Psoas muscle (tissue), 8 donors: ENCODE results near the gene BMPER. TPM values are rescaled to one million over a fixed set of nuclear protein-coding genes. Genes with fewer than 3 reads are reported as not detected.

Experiments used
- ATAC-seq, 4 donors: fragments of 200-7000 bp; cut with Tn5 transposase; one replicate each; pipeline ENCODE4 v1.9.1; 2020; ENCODE audit warnings: moderate library complexity in 3 of 4, mild to moderate bottlenecking in 2 of 4
- DNase-seq, 2 donors: peaks; one replicate each; pipeline ENCODE4 v3.0.0-alpha.2; 2020
- H3K27ac ChIP-seq: fragments of 200-600 bp; one replicate; pipeline ENCODE4 v1.8.0; 2022
- H3K27me3 ChIP-seq, 3 donors: fragments of 200-600 bp in 1 of 3; one replicate each; pipeline versions ENCODE4 v1.6.1 to v1.8.0; 2013 to 2022; ENCODE audit warnings: low read length in 2 of 3, mild to moderate bottlenecking in 2 of 3, moderate library complexity in 1 of 3; ENCODE audit not compliant: insufficient read depth in 3 of 3
- H3K36me3 ChIP-seq, 2 donors: fragments of 200-600 bp in 1 of 2; one replicate each; pipeline versions ENCODE4 v1.6.1 to v1.8.0; 2013 to 2022; ENCODE audit warnings: low read depth in 1 of 2, mild to moderate bottlenecking in 1 of 2, moderate library complexity in 1 of 2; ENCODE audit not compliant: insufficient read depth in 1 of 2
- H3K4me1 ChIP-seq: fragments of 200-600 bp; one replicate; pipeline ENCODE4 v1.8.0; 2022
- H3K4me3 ChIP-seq: fragments of 200-600 bp; one replicate; pipeline ENCODE4 v1.8.0; 2022; ENCODE audit warnings: mild to moderate bottlenecking
- H3K9me3 ChIP-seq: fragments of 200-600 bp; one replicate; pipeline ENCODE4 v1.8.0; 2022
- CTCF ChIP-seq: fragments of 200-600 bp; IDR thresholded peaks from one replicate; pipeline ENCODE4 v1.8.0; 2022; ENCODE audit warnings: antibody characterized with exemption
- WGBS, 3 donors: extraction: QIAGEN DNeasy Blood & Tissue Kit; methylation state at CpG; one replicate each; pipeline versions ENCODE4 v1.1.6 to v1.1.7; 2013; 5-methylcytosine and 5-hydroxymethylcytosine counted together
- intact Hi-C, 2 donors: fragments of 100-400 bp; cut with DNase I; formaldehyde crosslinking; loops; one replicate each; pipeline versions ENCODE4 v1.11.0 to v1.14.2; 2022
- polyA plus RNA-seq, 3 donors: library from polyadenylated mRNA; stranded (reverse); fragments of 200-250 nt; gene quantifications; one replicate each; pipeline ENCODE4 v1.2.3, GENCODE V29; 2013
- total RNA-seq, 4 donors: library from RNA; stranded (reverse); fragmentation: NEBNext Ultra II Directional in 2 of 4; extraction: Animal tissue kit (Norgen Biotek cat#: 25700) in 2 of 4; gene quantifications; one replicate each; pipeline versions ENCODE4 v1.2.1 to v1.2.4, GENCODE V29; 2021 to 2023
- donor health status: healthy with polysubstance abuse.
- donor health status: DM: no; HTN: no; CAD: no; lungs with moderate emphysema.
- donor health status: Bipolar disorder and iron deficiency.
- donor health status: healthy.
- donor health status: DM: yes; HTN: yes; CAD: no.
- donor health status: DM: no; HTN: no; CAD: no.
- donor health status: DM: no; HTN: no; CAD: no.
- donor health status: DM: yes; HTN: yes; CAD: no.

BMPER gene
- total and polyA plus RNA-seq, 7 donors = 1.0 to 7.6 (median 2.4) TPM

DNA sequence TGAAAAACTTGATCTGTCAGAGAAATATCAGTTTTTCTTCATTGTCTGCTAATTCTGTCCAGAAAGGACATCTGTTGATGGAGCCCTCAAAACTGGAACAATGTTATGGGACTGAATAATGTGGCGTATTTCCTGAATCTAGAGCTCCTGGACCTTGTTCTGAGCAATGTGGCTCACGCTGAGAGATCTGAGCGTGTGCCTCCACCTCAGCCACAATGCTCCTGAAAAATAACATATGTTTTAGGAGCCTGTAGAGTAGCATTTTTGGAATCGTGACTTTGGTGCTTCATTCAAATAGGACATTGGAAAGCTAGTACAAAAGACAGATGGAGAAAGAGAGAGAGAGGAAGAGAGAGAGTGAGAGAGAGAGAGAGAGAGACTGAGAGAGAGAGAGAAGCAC, 110.3 kb downstream of the BMPER start:
- Histone ChIP-seq H3K4me1 (no peaks in the 10 kb centered on the region), H3K4me3 (no peak overlapping the region), H3K36me3 (no peaks in the 10 kb centered on the region), H3K27ac (no peak overlapping the region), H3K9me3 (no peaks in the 10 kb centered on the region), H3K27me3 (no peaks in the 10 kb centered on the region)
- no peak for DNase-seq
- intact Hi-C loops = no loop called here
- TF ChIP-seq CTCF = no peak
- no peak for ATAC-seq
- 41 to 66% (median 42%) methylated on average over 4 of the region's 4 CpGs for WGBS, 3 donors

- Histone ChIP-seq H3K36me3 (no peaks in the 10 kb centered on the region), H3K4me3 (no peak overlapping the region), H3K27me3 (no peaks in the 10 kb centered on the region), H3K4me1 (no peaks in the 10 kb centered on the region), H3K27ac (no peak overlapping the region), H3K9me3 (no peaks in the 10 kb centered on the region)
- DNase-seq (no peak), ATAC-seq (no peak)
- intact Hi-C loops = no loop called here
- 82 to 91% (median 84%) methylated on average over 3 of the region's 3 CpGs for WGBS, 3 donors
- no peak for TF ChIP-seq CTCF
Measured at GRCh38 chr7:34016876-34017275, 111.5 kb downstream of the BMPER start.

DNA sequence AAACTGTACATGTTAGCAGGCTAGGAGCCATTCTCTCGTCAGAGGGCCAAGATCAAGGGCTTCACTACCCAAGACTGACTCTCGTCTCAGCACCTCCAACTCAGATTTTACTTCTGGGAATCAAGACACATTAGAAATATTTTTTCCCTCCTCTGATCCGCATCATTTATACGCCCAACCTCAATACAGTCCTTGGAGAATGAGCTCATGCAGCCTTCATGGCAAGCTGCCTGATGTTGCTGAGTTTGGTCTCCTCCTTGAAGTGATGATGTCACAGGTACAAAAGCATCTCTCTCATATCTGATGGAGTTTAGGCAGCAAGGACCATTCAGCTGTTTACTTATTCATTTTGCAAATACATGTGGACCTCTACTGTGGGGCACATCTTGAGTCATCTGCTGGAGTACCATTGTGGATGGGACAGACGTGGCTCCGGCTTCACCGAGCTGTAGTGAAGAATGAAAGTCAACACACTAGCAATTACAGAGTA, 114.0 kb downstream of the BMPER start:
- H3K27ac ChIP-seq = no peak overlapping the region
- ATAC-seq (no peak), DNase-seq (peak; percentile 26 to 57)
- no peaks in the 10 kb centered on the region for H3K36me3 ChIP-seq
- intact Hi-C loops = no loop called here
- no peak overlapping the region for H3K4me3 ChIP-seq
- WGBS, 3 donors = 80 to 84% (median 80%) methylated on average over 7 of the region's 7 CpGs
- H3K9me3 ChIP-seq = no peaks in the 10 kb centered on the region
- H3K4me1 ChIP-seq = no peaks in the 10 kb centered on the region
- no peak for TF ChIP-seq CTCF
- no peaks in the 10 kb centered on the region for H3K27me3 ChIP-seq

DNA sequence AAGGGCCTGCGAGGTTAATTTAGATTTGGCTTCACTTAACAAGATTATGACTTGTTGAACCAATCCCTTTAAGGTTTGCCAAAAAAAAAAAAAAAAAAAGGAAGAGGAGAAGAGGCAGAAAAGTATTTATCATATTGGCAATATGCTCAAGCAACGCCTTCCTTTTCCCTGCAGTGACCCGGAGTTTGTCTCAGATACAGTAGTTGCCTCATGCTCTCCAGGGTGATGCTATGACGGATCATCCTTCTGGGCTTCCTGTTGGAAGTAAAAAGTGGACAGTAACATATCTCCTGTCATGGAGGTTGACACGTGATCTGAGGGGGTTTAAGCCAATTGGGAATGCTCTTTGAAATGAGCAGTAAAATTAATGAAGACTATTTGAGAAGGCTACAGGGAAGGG, 117.3 kb downstream of the BMPER start:
- no peak for DNase-seq
- intact Hi-C loops = no loop called here
- no peaks in the 10 kb centered on the region for H3K4me1 ChIP-seq
- H3K4me3 ChIP-seq = no peak overlapping the region
- H3K9me3 ChIP-seq = no peaks in the 10 kb centered on the region
- TF ChIP-seq CTCF = no peak
- no peak overlapping the region for H3K27ac ChIP-seq
- WGBS, 3 donors = 49 to 60% (median 55%) methylated on average over 5 of the region's 5 CpGs
- no peaks in the 10 kb centered on the region for H3K36me3 ChIP-seq
- no peak for ATAC-seq
- H3K27me3 ChIP-seq = no peaks in the 10 kb centered on the region

DNA sequence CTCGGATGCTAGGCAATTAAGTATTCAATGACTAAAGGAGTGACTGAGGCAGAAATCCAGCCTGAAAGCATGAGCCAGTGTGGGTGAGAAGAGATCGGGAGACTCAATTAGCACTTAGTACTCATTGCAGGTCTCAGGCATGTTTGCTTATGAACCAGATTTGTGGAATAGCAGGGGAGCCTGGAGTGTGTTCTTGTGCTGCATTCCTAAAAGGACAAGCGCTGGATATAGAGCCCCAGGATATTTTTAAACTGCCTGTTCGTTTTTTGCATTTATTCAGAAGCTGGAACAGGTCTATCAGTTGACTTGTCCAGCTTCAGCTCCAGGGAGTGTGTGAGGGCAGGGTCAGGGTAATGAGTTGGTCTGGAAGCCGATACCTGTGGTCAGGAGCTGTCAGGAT, 120.3 kb downstream of the BMPER start:
- WGBS, 3 donors = 62 to 76% (median 70%) methylated on average over 5 of the region's 5 CpGs
- no peak for ATAC-seq
- TF ChIP-seq CTCF = no peak
- intact Hi-C loops = no loop called here
- no peaks in the 10 kb centered on the region for H3K4me1 ChIP-seq
- no peak overlapping the region for H3K27ac ChIP-seq
- DNase-seq = no peak
- no peaks in the 10 kb centered on the region for H3K27me3 ChIP-seq
- no peaks in the 10 kb centered on the region for H3K9me3 ChIP-seq
- H3K4me3 ChIP-seq = no peak overlapping the region
- H3K36me3 ChIP-seq = no peaks in the 10 kb centered on the region
